Parathyroid adenoma (tissue), 2 donors: ENCODE results near the gene CAPRIN2.

ENCODE experiments used
- H2AFZ ChIP-seq: fragments of 300-600 bp; sonication (generic); one replicate; pipeline ENCODE4 v1.7.0; 2017; ENCODE audit warnings: antibody characterized with exemption, mild to moderate bottlenecking
- H3K27ac ChIP-seq: fragments of 300-600 bp; sonication (generic); one replicate; pipeline ENCODE4 v1.7.0; 2017
- H3K27me3 ChIP-seq: fragments of 300-600 bp; sonication (generic); one replicate; pipeline ENCODE4 v1.7.0; 2017; ENCODE audit warnings: low read length; ENCODE audit not compliant: control insufficient read depth, insufficient read depth
- H3K36me3 ChIP-seq: fragments of 300-600 bp; sonication (generic); one replicate; pipeline ENCODE4 v1.7.0; 2017; ENCODE audit warnings: low read length; ENCODE audit not compliant: control insufficient read depth, insufficient read depth
- H3K4me1 ChIP-seq: fragments of 300-600 bp; sonication (generic); one replicate; pipeline ENCODE4 v1.7.0; 2017; ENCODE audit warnings: control low read depth
- H3K4me2 ChIP-seq: fragments of 300-600 bp; sonication (generic); one replicate; pipeline ENCODE4 v1.7.0; 2017; ENCODE audit warnings: low read length
- H3K4me3 ChIP-seq: fragments of 300-600 bp; sonication (generic); one replicate; pipeline ENCODE4 v1.7.0; 2017; ENCODE audit warnings: low read depth, low read length
- H3K79me2 ChIP-seq: fragments of 300-600 bp; sonication (generic); one replicate; pipeline ENCODE4 v1.7.0; 2017; ENCODE audit warnings: control low read depth
- H3K9ac ChIP-seq: fragments of 300-600 bp; sonication (generic); one replicate; pipeline ENCODE4 v1.7.0; 2017; ENCODE audit warnings: mild to moderate bottlenecking
- H3K9me3 ChIP-seq: fragments of 300-600 bp; sonication (generic); one replicate; pipeline ENCODE4 v1.7.0; 2017; ENCODE audit warnings: low read length; ENCODE audit not compliant: control insufficient read depth
- CTCF ChIP-seq: fragments of 300-600 bp; sonication (generic); IDR thresholded peaks from one replicate; pipeline ENCODE4 v1.7.0; 2017; ENCODE audit warnings: antibody characterized with exemption, mild to moderate bottlenecking
- donor health status: primary hyperparathyroidism.

CAPRIN2 gene

GRCh38 chr12:30755395-30755762 lies 628 bp upstream of the CAPRIN2 start:
- H3K4me2 ChIP-seq, result peak overlapping the region; percentile 98
- H3K36me3 ChIP-seq, result no peaks in the 10 kb centered on the region
- no peaks in the 10 kb centered on the region for H3K9me3 ChIP-seq
- TF ChIP-seq CTCF, result no peak
- no peak overlapping the region for H3K9ac ChIP-seq
- peaks cover 12% of the 10 kb centered on the region for H3K79me2 ChIP-seq
- no peaks in the 10 kb centered on the region for H3K27me3 ChIP-seq
- peak overlapping the region; percentile 87 for H3K27ac ChIP-seq
- peak overlapping the region; percentile 81 for H2AFZ ChIP-seq
- H3K4me1 ChIP-seq, result peaks cover 10% of the 10 kb centered on the region
- peak overlapping the region; percentile 86 for H3K4me3 ChIP-seq

GRCh38 chr12:30754383-30754749 lies 385 bp downstream of the CAPRIN2 start:
- Histone ChIP-seq H3K36me3 (no peaks in the 10 kb centered on the region), H2AFZ (peak overlapping the region; percentile 86), H3K4me3 (peak overlapping the region; percentile 80), H3K27ac (peak overlapping the region; percentile 75), H3K4me2 (peak overlapping the region; percentile 95), H3K4me1 (peaks cover 10% of the 10 kb centered on the region), H3K79me2 (peaks cover 12% of the 10 kb centered on the region), H3K9ac (peak overlapping the region; percentile 59), H3K9me3 (no peaks in the 10 kb centered on the region), H3K27me3 (no peaks in the 10 kb centered on the region)
- no peak for TF ChIP-seq CTCF

- peak overlapping the region; percentile 75 for H3K27ac ChIP-seq
- H3K79me2 ChIP-seq, result peaks cover 12% of the 10 kb centered on the region
- H3K9me3 ChIP-seq, result no peaks in the 10 kb centered on the region
- no peaks in the 10 kb centered on the region for H3K36me3 ChIP-seq
- H3K4me2 ChIP-seq, result peak overlapping the region; percentile 95
- peak overlapping the region; percentile 86 for H2AFZ ChIP-seq
- H3K4me1 ChIP-seq, result peaks cover 10% of the 10 kb centered on the region
- peak overlapping the region; percentile 80 for H3K4me3 ChIP-seq
- H3K27me3 ChIP-seq, result no peaks in the 10 kb centered on the region
- H3K9ac ChIP-seq, result peak overlapping the region; percentile 59
- no peak for TF ChIP-seq CTCF
Observed at GRCh38 chr12:30753751-30754382, 884 bp downstream of the CAPRIN2 start.

GRCh38 chr12:30753233-30753632 lies 1.5 kb downstream of the CAPRIN2 start:
- no peak overlapping the region for H3K9ac ChIP-seq
- TF ChIP-seq CTCF, result no peak
- peaks cover 10% of the 10 kb centered on the region for H3K4me1 ChIP-seq
- H3K79me2 ChIP-seq, result peaks cover 12% of the 10 kb centered on the region
- H3K9me3 ChIP-seq, result no peaks in the 10 kb centered on the region
- no peak overlapping the region for H2AFZ ChIP-seq
- no peaks in the 10 kb centered on the region for H3K27me3 ChIP-seq
- no peak overlapping the region for H3K27ac ChIP-seq
- peak overlapping the region; percentile 95 for H3K4me2 ChIP-seq
- peak overlapping the region; percentile 80 for H3K4me3 ChIP-seq
- H3K36me3 ChIP-seq, result no peaks in the 10 kb centered on the region

- Histone ChIP-seq H3K4me3 (no peak overlapping the region), H3K79me2 (peaks cover 12% of the 10 kb centered on the region)
Observed at GRCh38 chr12:30752255-30752654, 2.5 kb downstream of the CAPRIN2 start.

More at GRCh38 chr12:30752255-30752654, 2.5 kb downstream of the CAPRIN2 start:
- Histone ChIP-seq H3K9me3 (no peaks in the 10 kb centered on the region), H3K36me3 (no peaks in the 10 kb centered on the region), H3K27ac (no peak overlapping the region), H3K4me2 (no peak overlapping the region), H3K4me1 (peaks cover 10% of the 10 kb centered on the region), H3K9ac (no peak overlapping the region), H3K27me3 (no peaks in the 10 kb centered on the region), H2AFZ (no peak overlapping the region)
- no peak for TF ChIP-seq CTCF
